GM12874 (cell line): ENCODE data around the gene WFDC11.

Experiments
- CTCF ChIP-seq: IDR thresholded peaks from 2 replicates; pipeline ENCODE4 v1.5.1; 2011; ENCODE audit warnings: low read depth, mild to moderate bottlenecking, control low read depth, low read length, moderate library complexity; ENCODE audit not compliant: insufficient read depth

Gene WFDC11

GRCh38 chr20:45607810-45608209, 62.2 kb downstream of the WFDC11 start:
- no peak for TF ChIP-seq CTCF
